GM18909 (cell line): ENCODE data around the gene FSTL1.
"Not testable (repeated sequence)": the region's sequence is repeated elsewhere in the genome, so short reads cannot be mapped to it uniquely, and the experiment has no call there.

Experiments used
- ATAC-seq: cut with Tn5 transposase; IDR thresholded peaks from one replicate; pipeline ENCODE4 v1.9.1; 2021; ENCODE audit warnings: mild to moderate bottlenecking; ENCODE audit not compliant: unreplicated experiment, poor library complexity

The FSTL1 gene

GRCh38 chr3:120420360-120420759 lies 30.4 kb downstream of the FSTL1 start:
- no peak for ATAC-seq

- ATAC-seq, result no peak
Measured at GRCh38 chr3:120419797-120420196, 31.0 kb downstream of the FSTL1 start.

GRCh38 chr3:120418866-120419490 lies 31.8 kb downstream of the FSTL1 start:
- peak; percentile 57 for ATAC-seq

- ATAC-seq, result no peak
Measured at GRCh38 chr3:120418446-120418845, 32.3 kb downstream of the FSTL1 start.

- peak; percentile 99 for ATAC-seq
Measured at GRCh38 chr3:120417272-120417911, 33.4 kb downstream of the FSTL1 start.

GRCh38 chr3:120416868-120417267 lies 33.9 kb downstream of the FSTL1 start:
- ATAC-seq, result peak; percentile 32

- no peak for ATAC-seq
Measured at GRCh38 chr3:120415756-120416155, 35.0 kb downstream of the FSTL1 start.

- no peak for ATAC-seq
Measured at GRCh38 chr3:120410541-120410940, 40.3 kb downstream of the FSTL1 start.

GRCh38 chr3:120410116-120410515 lies 40.7 kb downstream of the FSTL1 start:
- no peak for ATAC-seq

- ATAC-seq, result no peak
Measured at GRCh38 chr3:120407508-120408287, 43.1 kb downstream of the FSTL1 start.

- no peak for ATAC-seq
Measured at GRCh38 chr3:120404876-120405275, 45.9 kb downstream of the FSTL1 start.

GRCh38 chr3:120402257-120402656 lies 48.5 kb downstream of the FSTL1 start:
- no peak for ATAC-seq

- peak; percentile 95 for ATAC-seq
Measured at GRCh38 chr3:120399372-120399771, 51.4 kb downstream of the FSTL1 start.

- no peak for ATAC-seq
Measured at GRCh38 chr3:120396469-120396868, 54.3 kb downstream of the FSTL1 start.

GRCh38 chr3:120394347-120394746 lies 56.4 kb downstream of the FSTL1 start:
- ATAC-seq, result no peak

- no peak for ATAC-seq
Measured at GRCh38 chr3:120393761-120394160, 57.0 kb downstream of the FSTL1 start.

- no peak for ATAC-seq
Measured at GRCh38 chr3:120393243-120393642, 57.5 kb downstream of the FSTL1 start.

- ATAC-seq, result no peak
Measured at GRCh38 chr3:120382941-120383447, 67.8 kb downstream of the FSTL1 start.

- ATAC-seq, result no peak
Measured at GRCh38 chr3:120381503-120381902, 69.3 kb downstream of the FSTL1 start.

GRCh38 chr3:120377948-120378347 lies 72.8 kb downstream of the FSTL1 start:
- not testable (repeated sequence) for ATAC-seq

- peak; percentile 60 for ATAC-seq
Measured at GRCh38 chr3:120370463-120370862, 80.3 kb downstream of the FSTL1 start.
